Hepatocyte (in vitro differentiated cells): ENCODE measurements around the gene HCST. TPM values are rescaled to one million over a fixed set of nuclear protein-coding genes. Genes with fewer than 3 reads are reported as not detected.

ENCODE experiments used
- DNase-seq: peaks from one replicate; pipeline ENCODE4 v3.0.0-alpha.2; 2016; ENCODE audit warnings: low spot score
- H2AFZ ChIP-seq: fragments of 200-600 bp; sonication (generic); 2 replicates; pipeline ENCODE4 v1.6.0; 2016; ENCODE audit warnings: antibody characterized with exemption, mild to moderate bottlenecking
- H3K27ac ChIP-seq: fragments of 200-600 bp; sonication (generic); 2 replicates; pipeline ENCODE4 v1.5.1; 2016; ENCODE audit warnings: mild to moderate bottlenecking
- H3K27me3 ChIP-seq: fragments of 200-600 bp; sonication (generic); 2 replicates; pipeline ENCODE4 v1.6.1; 2016
- H3K36me3 ChIP-seq: fragments of 200-600 bp; sonication (generic); replicated peaks from 2 replicates; pipeline ENCODE4 v1.5.1; 2016; ENCODE audit warnings: low read depth; ENCODE audit not compliant: insufficient read depth
- H3K4me1 ChIP-seq: fragments of 200-600 bp; sonication (generic); 2 replicates; pipeline ENCODE4 v1.5.1; 2016; ENCODE audit warnings: mild to moderate bottlenecking, moderate library complexity; ENCODE audit not compliant: insufficient read depth
- H3K4me2 ChIP-seq: fragments of 200-600 bp; sonication (generic); 2 replicates; pipeline ENCODE4 v1.6.0; 2016
- H3K4me3 ChIP-seq: fragments of 200-600 bp; sonication (generic); 2 replicates; pipeline ENCODE4 v1.5.1; 2016; ENCODE audit warnings: mild to moderate bottlenecking
- H3K79me2 ChIP-seq: fragments of 200-600 bp; sonication (generic); 2 replicates; pipeline ENCODE4 v1.6.0; 2017; ENCODE audit warnings: mild to moderate bottlenecking
- H3K9me2 ChIP-seq: fragments of 200-600 bp; sonication (generic); replicated peaks from 2 replicates; pipeline ENCODE4 v1.6.0; 2017; ENCODE audit warnings: mild to moderate bottlenecking; ENCODE audit not compliant: insufficient read depth
- H3K9me3 ChIP-seq: fragments of 200-600 bp; sonication (generic); 2 replicates; pipeline ENCODE4 v1.5.1; 2016; ENCODE audit warnings: low read depth, mild to moderate bottlenecking
- H4K20me1 ChIP-seq: fragments of 200-600 bp; sonication (generic); 2 replicates; pipeline ENCODE4 v1.6.0; 2016; ENCODE audit warnings: mild to moderate bottlenecking; ENCODE audit not compliant: insufficient read depth, poor library complexity, severe bottlenecking
- EZH2 ChIP-seq: fragments of 200-600 bp; sonication (generic); IDR thresholded peaks from 2 replicates; pipeline ENCODE4 v1.6.1; 2016; ENCODE audit warnings: antibody characterized with exemption, mild to moderate bottlenecking, borderline replicate concordance
- EZH2phosphoT487 ChIP-seq: fragments of 200-600 bp; sonication (generic); IDR thresholded peaks from one replicate; pipeline ENCODE4 v1.6.1; 2018; ENCODE audit warnings: antibody characterized with exemption, mild to moderate bottlenecking, low read depth, moderate library complexity; ENCODE audit not compliant: unreplicated experiment, severe bottlenecking
- WGBS: methylation state at CpG from one replicate; pipeline ENCODE4 v1.1.6; 2016; ENCODE audit warnings: low lambda C conversion rate; ENCODE audit errors: missing lambda C conversion rate; 5-methylcytosine and 5-hydroxymethylcytosine counted together
- polyA plus RNA-seq: library from polyadenylated mRNA; unstranded; fragments of >200 nt; fragmentation: Nextera tagmentation; extraction: Ambion mirVana; gene quantifications from 2 replicates; pipeline ENCODE4 v1.2.1, GENCODE V29; 2016
- total RNA-seq: library from RNA; depleted of rRNA; stranded (reverse); fragments of >200 nt; gene quantifications from 2 replicates; pipeline ENCODE4 v1.2.3, GENCODE V29; 2014
- TF ChIP-seq, protein P1 (sequence below): fragments of 200-600 bp; sonication (generic); IDR thresholded peaks from 2 replicates; pipeline ENCODE4 v1.5.1; 2016; ENCODE audit warnings: antibody characterized with exemption, mild to moderate bottlenecking; ENCODE audit not compliant: poor library complexity

HCST gene
- total and polyA plus RNA-seq, 2 experiments from 2014 or later = 0.97 to 4.8 TPM

DNA sequence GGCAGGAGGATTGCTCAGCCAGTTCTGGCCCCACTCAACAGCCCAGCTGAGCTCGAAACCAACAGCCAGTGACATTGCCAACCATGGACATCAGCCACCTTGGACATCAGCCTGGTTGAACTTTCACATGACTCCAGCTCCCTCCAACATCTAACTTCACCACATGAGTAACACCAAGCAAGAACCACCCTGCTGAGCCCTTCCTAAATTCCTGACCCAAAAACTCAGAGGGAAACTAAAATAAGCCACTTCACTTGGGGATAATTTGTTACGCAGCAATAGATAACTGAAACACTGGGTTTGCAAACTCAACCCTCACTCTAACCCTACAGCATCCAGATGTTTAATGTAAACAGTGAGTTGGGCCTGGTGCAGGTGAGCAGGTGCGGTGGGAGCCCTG, 23.2 kb downstream of the HCST start:
- no peaks in the 10 kb centered on the region for H3K36me3 ChIP-seq

DNA sequence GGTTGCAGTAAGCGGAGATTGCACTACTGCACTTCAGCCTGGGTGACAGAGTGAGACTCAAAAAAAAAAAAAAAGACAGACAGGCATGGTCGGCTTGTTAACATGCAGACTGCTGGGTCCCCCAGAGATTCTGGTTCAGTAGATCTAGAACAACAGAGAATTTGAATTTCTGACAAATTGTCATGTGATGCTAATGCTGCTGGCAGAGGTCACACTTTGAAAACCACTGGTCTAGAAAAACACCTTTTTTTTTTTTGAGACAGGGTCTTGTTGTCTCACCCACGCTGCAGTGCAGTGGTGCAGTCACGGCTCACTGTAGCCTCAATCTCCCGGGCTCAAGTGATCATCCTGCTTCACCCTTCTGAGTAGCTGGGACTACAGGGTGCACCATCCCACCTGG, 26.2 kb downstream of the HCST start:
- Histone ChIP-seq H2AFZ (no peak overlapping the region), H3K27ac (no peak overlapping the region), H3K4me1 (no peaks in the 10 kb centered on the region), H3K27me3 (no peaks in the 10 kb centered on the region), H3K36me3 (no peaks in the 10 kb centered on the region), H3K9me2 (no peaks in the 10 kb centered on the region), H3K79me2 (no peaks in the 10 kb centered on the region), H3K4me3 (no peak overlapping the region), H4K20me1 (no peaks in the 10 kb centered on the region), H3K4me2 (no peak overlapping the region), H3K9me3 (no peaks in the 10 kb centered on the region)
- TF ChIP-seq EZH2 = no peak
- TF ChIP-seq, protein P1, sequence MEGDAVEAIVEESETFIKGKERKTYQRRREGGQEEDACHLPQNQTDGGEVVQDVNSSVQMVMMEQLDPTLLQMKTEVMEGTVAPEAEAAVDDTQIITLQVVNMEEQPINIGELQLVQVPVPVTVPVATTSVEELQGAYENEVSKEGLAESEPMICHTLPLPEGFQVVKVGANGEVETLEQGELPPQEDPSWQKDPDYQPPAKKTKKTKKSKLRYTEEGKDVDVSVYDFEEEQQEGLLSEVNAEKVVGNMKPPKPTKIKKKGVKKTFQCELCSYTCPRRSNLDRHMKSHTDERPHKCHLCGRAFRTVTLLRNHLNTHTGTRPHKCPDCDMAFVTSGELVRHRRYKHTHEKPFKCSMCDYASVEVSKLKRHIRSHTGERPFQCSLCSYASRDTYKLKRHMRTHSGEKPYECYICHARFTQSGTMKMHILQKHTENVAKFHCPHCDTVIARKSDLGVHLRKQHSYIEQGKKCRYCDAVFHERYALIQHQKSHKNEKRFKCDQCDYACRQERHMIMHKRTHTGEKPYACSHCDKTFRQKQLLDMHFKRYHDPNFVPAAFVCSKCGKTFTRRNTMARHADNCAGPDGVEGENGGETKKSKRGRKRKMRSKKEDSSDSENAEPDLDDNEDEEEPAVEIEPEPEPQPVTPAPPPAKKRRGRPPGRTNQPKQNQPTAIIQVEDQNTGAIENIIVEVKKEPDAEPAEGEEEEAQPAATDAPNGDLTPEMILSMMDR = no peak
- TF ChIP-seq EZH2phosphoT487 = no peak
- DNase-seq = no peak
- 91% methylated on average over 5 of the region's 5 CpGs for WGBS

More for the DNA sequence above, 23.2 kb downstream of the HCST start:
- no peak for DNase-seq
- Histone ChIP-seq H3K4me3 (no peak overlapping the region), H3K4me2 (no peak overlapping the region), H3K27ac (no peak overlapping the region), H3K9me3 (no peaks in the 10 kb centered on the region), H2AFZ (no peak overlapping the region), H3K79me2 (no peaks in the 10 kb centered on the region), H3K4me1 (no peaks in the 10 kb centered on the region), H3K9me2 (no peaks in the 10 kb centered on the region), H4K20me1 (no peaks in the 10 kb centered on the region), H3K27me3 (no peaks in the 10 kb centered on the region)
- TF ChIP-seq EZH2 = no peak
- TF ChIP-seq, protein P1 = no peak
- no peak for TF ChIP-seq EZH2phosphoT487
- 87% methylated on average over 3 of the region's 3 CpGs for WGBS

DNA sequence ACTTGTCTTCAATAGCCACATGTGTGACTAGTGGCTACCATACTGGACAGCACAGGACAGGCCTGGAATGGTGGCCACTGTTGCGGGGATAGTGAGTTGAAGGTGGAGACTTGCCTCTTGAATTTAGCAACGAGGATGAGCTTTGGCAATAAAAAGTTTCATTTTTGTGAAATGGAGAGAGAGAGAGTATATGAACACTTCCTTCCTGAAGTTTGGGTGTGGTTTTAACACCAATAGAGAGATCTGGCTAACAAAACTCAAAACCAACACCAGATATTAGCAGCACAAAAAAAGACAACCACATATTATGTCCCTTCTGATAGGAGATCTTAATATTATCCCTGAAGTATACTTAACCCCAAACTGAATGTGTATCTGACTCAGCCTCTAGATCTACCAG, 27.5 kb downstream of the HCST start:
- Histone ChIP-seq H3K27ac (no peak overlapping the region), H4K20me1 (no peaks in the 10 kb centered on the region), H3K79me2 (peaks cover 3% of the 10 kb centered on the region), H3K4me3 (no peak overlapping the region), H2AFZ (no peak overlapping the region), H3K36me3 (no peaks in the 10 kb centered on the region), H3K9me2 (no peaks in the 10 kb centered on the region), H3K4me2 (no peak overlapping the region), H3K4me1 (no peaks in the 10 kb centered on the region), H3K27me3 (no peaks in the 10 kb centered on the region), H3K9me3 (no peaks in the 10 kb centered on the region)
- 95% methylated on average over 2 of the region's 2 CpGs for WGBS
- DNase-seq = no peak
- TF ChIP-seq, protein P1 = no peak
- TF ChIP-seq EZH2 (no peak), EZH2phosphoT487 (no peak)
